ENCODE results near the gene UBE3A. TPM values are rescaled to one million over a fixed set of nuclear protein-coding genes. Genes with fewer than 3 reads are reported as not detected.

UBE3A gene
- total RNA-seq, 2 experiments from 2014 or later = 124 to 126 TPM

- intact Hi-C loops (cut with DNase I, micrococcal nuclease) = no loop called here
- no peak overlapping the region for H3K27ac ChIP-seq (ENCODE audit: low read depth in 1 of 2, low read length in 2 of 2)
- H3K36me3 Mint-ChIP-seq (ENCODE audit: low read depth) = peaks cover 81% of the 10 kb centered on the region
Measured at GRCh38 chr15:25408428-25408827, 30.4 kb downstream of the UBE3A start.

GRCh38 chr15:25407950-25408349, 30.9 kb downstream of the UBE3A start:
- H3K9me3 Mint-ChIP-seq = peaks cover 3% of the 10 kb centered on the region
- POLR2A ChIA-PET = no interaction called here

More at GRCh38 chr15:25408428-25408827, 30.4 kb downstream of the UBE3A start:
- H3K27ac Mint-ChIP-seq = no peak overlapping the region
- peaks cover 47% of the 10 kb centered on the region for H3K4me1 Mint-ChIP-seq (ENCODE audit: low read depth)
- no peak overlapping the region for H3K4me3 Mint-ChIP-seq
- no peaks in the 10 kb centered on the region for H3K27me3 ChIP-seq (ENCODE audit: control insufficient read depth in 1 of 2, insufficient read depth in 2 of 2, low read length in 2 of 2)
- H3K27me3 Mint-ChIP-seq = no peaks in the 10 kb centered on the region
- DNase-seq (no peak), ATAC-seq (ENCODE audit: poor library complexity) (no peak)
- no peak for TF ChIP-seq CTCF (IDR thresholded peaks at IDR 0.05)
- CTCF ChIA-PET = no interaction called here
- H3K4me3 ChIP-seq (ENCODE audit: low read length) = no peak overlapping the region
- H3K9me3 Mint-ChIP-seq = peaks cover 3% of the 10 kb centered on the region
- peaks cover 16% of the 10 kb centered on the region for H3K36me3 ChIP-seq (ENCODE audit: insufficient read depth, low read length)
- POLR2A ChIA-PET = no interaction called here
- H3K9me3 ChIP-seq (ENCODE audit: control insufficient read depth in 1 of 2, insufficient read depth in 1 of 2, low read length in 2 of 2) = no peaks in the 10 kb centered on the region
- H3K4me1 ChIP-seq (ENCODE audit: insufficient read depth, low read length) = no peaks in the 10 kb centered on the region

GRCh38 chr15:25406846-25407245, 32.0 kb downstream of the UBE3A start:
- Mint-ChIP-seq H3K27ac (no peak overlapping the region), H3K36me3 (ENCODE audit: low read depth) (peaks cover 84% of the 10 kb centered on the region), H3K27me3 (no peaks in the 10 kb centered on the region), H3K4me1 (ENCODE audit: low read depth) (peaks cover 33% of the 10 kb centered on the region), H3K4me3 (no peak overlapping the region), H3K9me3 (peaks cover 3% of the 10 kb centered on the region)
- Histone ChIP-seq H3K4me1 (ENCODE audit: insufficient read depth, low read length) (no peaks in the 10 kb centered on the region), H3K27ac (ENCODE audit: low read depth in 1 of 2, low read length in 2 of 2) (no peak overlapping the region), H3K9me3 (ENCODE audit: control insufficient read depth in 1 of 2, insufficient read depth in 1 of 2, low read length in 2 of 2) (peaks cover 0 to 6% of the 10 kb centered on the region in 2 experiments), H3K4me3 (ENCODE audit: low read length) (no peak overlapping the region), H3K36me3 (ENCODE audit: insufficient read depth, low read length) (peaks cover 29% of the 10 kb centered on the region), H3K27me3 (ENCODE audit: control insufficient read depth in 1 of 2, insufficient read depth in 2 of 2, low read length in 2 of 2) (no peaks in the 10 kb centered on the region)
- POLR2A ChIA-PET = interaction anchor here (0.7 kb wide), 1 partner anchor 9 kb away, joined by 3 read pairs; no protein-coding TSS in a partner anchor
- intact Hi-C loops (cut with DNase I, micrococcal nuclease) = no loop called here
- TF ChIP-seq CTCF (IDR thresholded peaks at IDR 0.05) = no peak
- DNase-seq = no peak
- no peak for ATAC-seq (ENCODE audit: poor library complexity)
- CTCF ChIA-PET = interaction anchor here (1.2 kb wide), 1 partner anchor 35 kb away, joined by 3 read pairs; no protein-coding TSS in a partner anchor

More at GRCh38 chr15:25407950-25408349, 30.9 kb downstream of the UBE3A start:
- H3K27ac ChIP-seq (ENCODE audit: low read depth in 1 of 2, low read length in 2 of 2) = no peak overlapping the region
- CTCF ChIA-PET = no interaction called here
- H3K4me3 ChIP-seq (ENCODE audit: low read length) = no peak overlapping the region
- Mint-ChIP-seq H3K4me3 (no peak overlapping the region), H3K27ac (no peak overlapping the region), H3K4me1 (ENCODE audit: low read depth) (peaks cover 42% of the 10 kb centered on the region), H3K27me3 (no peaks in the 10 kb centered on the region), H3K36me3 (ENCODE audit: low read depth) (peaks cover 82% of the 10 kb centered on the region)
- no peaks in the 10 kb centered on the region for H3K9me3 ChIP-seq (ENCODE audit: control insufficient read depth in 1 of 2, insufficient read depth in 1 of 2, low read length in 2 of 2)
- H3K36me3 ChIP-seq (ENCODE audit: insufficient read depth, low read length) = peaks cover 20% of the 10 kb centered on the region
- no peaks in the 10 kb centered on the region for H3K27me3 ChIP-seq (ENCODE audit: control insufficient read depth in 1 of 2, insufficient read depth in 2 of 2, low read length in 2 of 2)
- H3K4me1 ChIP-seq (ENCODE audit: insufficient read depth, low read length) = no peaks in the 10 kb centered on the region
- intact Hi-C loops (cut with DNase I, micrococcal nuclease) = no loop called here
- DNase-seq (no peak), ATAC-seq (ENCODE audit: poor library complexity) (no peak)
- TF ChIP-seq CTCF (IDR thresholded peaks at IDR 0.05) = no peak

Data from CD4-positive, alpha-beta T cell (primary cell).